Fibroblast of mammary gland (primary cell): ENCODE measurements around the gene CYP51A1.
"Not testable (repeated sequence)": the region's sequence is repeated elsewhere in the genome, so short reads cannot be mapped to it uniquely, and the experiment has no call there.

ENCODE experiments used
- DNase-seq: peaks from one replicate; pipeline ENCODE4 v3.0.0-alpha.2; 2010; ENCODE audit warnings: low read depth
- H3K4me3 ChIP-seq: 2 replicates; pipeline ENCODE4 v1.5.1; 2011; ENCODE audit warnings: low read depth, mild to moderate bottlenecking, low read length, moderate library complexity; ENCODE audit not compliant: control insufficient read depth
- CTCF ChIP-seq: conservative IDR thresholded peaks from 2 replicates; pipeline ENCODE4 v1.5.1; 2011; ENCODE audit warnings: low read depth, low read length, inconsistent platforms; ENCODE audit not compliant: control insufficient read depth, insufficient read depth

The CYP51A1 gene

DNA sequence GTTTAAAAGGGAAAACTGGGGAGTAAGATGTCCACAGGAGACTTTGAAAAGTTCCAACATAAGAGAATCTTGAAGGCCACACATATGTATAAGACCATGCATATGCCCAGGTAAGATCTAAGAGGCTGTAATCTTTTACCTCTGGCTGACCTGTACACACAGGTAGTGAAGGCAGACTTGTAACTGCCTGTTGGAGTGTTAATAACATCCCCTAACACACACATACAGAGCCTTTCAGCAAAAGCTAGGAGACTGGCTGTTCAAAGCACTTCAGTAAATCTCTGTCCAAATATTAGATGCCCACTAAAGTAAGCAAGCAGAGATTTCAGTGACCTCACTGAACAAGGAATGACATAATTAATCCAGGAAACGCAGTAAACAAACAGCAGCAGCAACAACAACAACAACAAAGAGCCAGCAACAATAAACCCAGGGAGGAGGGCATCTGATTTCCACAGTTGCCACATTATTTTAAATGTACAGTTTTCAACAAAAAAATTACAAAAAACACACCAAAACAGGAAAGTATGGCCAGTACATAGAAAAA is 15.0 kb downstream of the CYP51A1 start:
- DNase-seq, result no peak
- TF ChIP-seq CTCF, result no peak
- H3K4me3 ChIP-seq, result no peak overlapping the region

DNA sequence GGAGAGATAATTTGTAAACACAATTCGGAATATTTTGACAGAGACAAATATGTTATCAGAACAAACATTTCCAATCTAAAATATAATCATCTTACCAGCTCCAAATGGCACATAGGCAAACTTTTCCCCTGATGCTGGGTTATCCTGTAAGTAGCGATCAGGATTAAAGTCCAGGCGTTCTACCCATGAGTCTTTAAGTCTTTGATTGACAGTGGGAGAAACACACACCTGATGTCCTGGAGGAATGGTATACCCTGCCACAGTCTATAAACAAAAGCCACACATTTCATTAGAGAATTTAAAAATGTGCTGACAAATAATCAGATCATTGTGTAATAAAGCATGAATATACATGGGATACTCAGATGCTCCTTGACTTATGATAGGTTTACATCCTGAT is 17.3 kb downstream of the CYP51A1 start:
- TF ChIP-seq CTCF, result no peak
- no peak for DNase-seq
- no peak overlapping the region for H3K4me3 ChIP-seq

GRCh38 chr7:92115821-92116220 is 18.5 kb downstream of the CYP51A1 start:
- no peak for TF ChIP-seq CTCF
- no peak for DNase-seq
- H3K4me3 ChIP-seq, result no peak overlapping the region

GRCh38 chr7:92110857-92111256 is 23.4 kb downstream of the CYP51A1 start:
- TF ChIP-seq CTCF, result no peak
- H3K4me3 ChIP-seq, result no peak overlapping the region
- no peak for DNase-seq

- no peak for DNase-seq
- TF ChIP-seq CTCF, result no peak
Observed at GRCh38 chr7:92108821-92109220, 25.5 kb downstream of the CYP51A1 start.

DNA sequence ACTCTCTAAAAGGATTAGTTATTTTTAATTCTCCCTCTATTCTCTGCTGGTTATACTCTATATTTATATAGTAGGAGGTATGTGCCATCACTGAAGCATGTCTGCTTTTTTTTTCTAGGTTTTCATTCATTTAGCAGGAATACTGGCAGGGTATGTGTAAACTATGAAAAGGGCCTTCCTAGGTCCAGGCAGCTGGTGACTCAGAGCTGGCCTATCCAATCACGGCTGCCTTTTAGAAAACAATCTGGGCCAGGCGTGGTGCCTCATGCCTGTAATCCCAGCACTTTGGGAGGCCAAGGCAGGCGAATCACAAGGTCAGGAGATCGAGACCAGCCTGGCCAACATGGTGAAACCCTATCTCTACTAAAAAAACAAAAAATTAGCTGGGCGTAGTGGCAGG is 31.4 kb downstream of the CYP51A1 start:
- DNase-seq, result peak; percentile 62

More at GRCh38 chr7:92108821-92109220, 25.5 kb downstream of the CYP51A1 start:
- H3K4me3 ChIP-seq, result no peak overlapping the region

GRCh38 chr7:92100534-92100933 is 33.7 kb downstream of the CYP51A1 start:
- no peak overlapping the region for H3K4me3 ChIP-seq
- no peak for TF ChIP-seq CTCF

More for the DNA sequence above, 31.4 kb downstream of the CYP51A1 start:
- H3K4me3 ChIP-seq, result not testable (repeated sequence)

More at GRCh38 chr7:92100534-92100933, 33.7 kb downstream of the CYP51A1 start:
- DNase-seq, result no peak
